IPS-NIHi7 (cell line): ENCODE data around the gene TTC17.
"Not testable (repeated sequence)": the region's sequence is repeated elsewhere in the genome, so short reads cannot be mapped to it uniquely, and the experiment has no call there.

ENCODE experiments used
- DNase-seq: peaks from one replicate; pipeline ENCODE4 v3.0.0; 2012; ENCODE audit warnings: mixed read lengths; ENCODE audit errors: extremely low spot score

The TTC17 gene

GRCh38 chr11:43384393-43384792 lies 25.7 kb downstream of the TTC17 start:
- DNase-seq: no peak

DNA sequence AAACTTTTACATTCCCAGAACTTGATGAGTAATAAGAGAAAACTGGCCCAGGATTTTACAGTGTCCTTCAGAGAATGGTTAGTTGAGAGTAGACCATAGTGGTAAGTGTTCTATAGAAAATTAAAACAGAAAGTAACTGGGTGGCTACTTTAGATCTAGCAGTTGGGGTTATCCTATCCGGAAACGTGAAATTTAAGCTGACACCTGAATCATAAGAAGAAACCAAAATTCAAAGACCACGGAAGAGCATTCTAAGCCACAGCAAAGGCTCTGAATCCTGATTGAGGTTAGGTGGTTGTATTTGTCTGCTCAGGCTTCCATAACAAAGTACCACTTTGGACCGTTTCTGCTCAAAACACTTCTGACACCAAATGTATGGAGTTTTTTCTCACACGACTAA lies 34.0 kb downstream of the TTC17 start:
- no peak for DNase-seq

DNA sequence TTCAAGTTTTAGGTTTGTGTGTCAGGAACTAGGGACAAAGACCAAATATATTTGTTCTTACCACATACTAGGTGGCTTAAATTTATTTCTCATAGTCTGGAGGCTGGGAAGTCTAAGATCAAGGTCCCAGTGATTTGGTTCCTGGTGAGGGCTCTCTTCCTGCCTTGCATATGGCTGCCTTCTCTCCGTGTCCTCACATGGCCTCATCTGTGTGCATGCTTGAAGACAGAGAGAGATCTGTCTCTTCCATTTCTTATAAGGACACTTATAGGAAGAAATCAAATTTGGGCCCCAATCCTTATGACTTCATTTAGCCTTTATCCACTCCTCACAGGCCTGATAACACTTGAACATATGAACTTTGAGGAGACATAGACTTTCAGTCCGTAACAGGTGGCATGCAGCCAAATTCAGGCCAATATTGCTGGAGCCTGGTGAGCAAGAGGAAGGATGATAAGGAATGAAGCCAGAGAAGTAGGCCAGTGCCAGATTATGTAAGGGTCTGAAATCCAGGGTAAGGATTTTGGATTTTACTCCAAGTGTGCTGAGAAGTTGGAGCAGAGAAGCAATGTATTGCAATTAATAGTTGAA lies 35.1 kb downstream of the TTC17 start:
- DNase-seq: no peak

- no peak for DNase-seq
Measured at GRCh38 chr11:43396617-43397016, 37.9 kb downstream of the TTC17 start.

DNA sequence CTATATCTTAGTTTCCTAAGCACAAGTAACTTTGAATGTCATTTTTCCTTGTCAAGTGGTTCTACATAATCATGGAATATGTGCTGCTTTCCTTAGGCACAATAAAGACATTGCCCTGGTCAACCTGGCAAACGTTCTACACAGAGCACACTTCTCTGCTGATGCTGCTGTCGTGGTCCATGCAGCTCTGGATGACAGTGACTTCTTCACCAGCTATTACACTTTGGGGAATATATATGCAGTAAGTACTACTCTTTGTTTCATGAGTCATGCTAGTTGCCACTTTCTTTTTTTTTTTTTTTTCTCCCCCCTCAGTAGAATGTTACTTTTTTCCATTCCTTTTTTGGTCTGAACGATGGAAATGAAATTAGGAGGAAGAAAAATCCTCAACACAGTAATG lies 38.5 kb downstream of the TTC17 start:
- no peak for DNase-seq

GRCh38 chr11:43399983-43400630 lies 41.4 kb downstream of the TTC17 start:
- DNase-seq: no peak

DNA sequence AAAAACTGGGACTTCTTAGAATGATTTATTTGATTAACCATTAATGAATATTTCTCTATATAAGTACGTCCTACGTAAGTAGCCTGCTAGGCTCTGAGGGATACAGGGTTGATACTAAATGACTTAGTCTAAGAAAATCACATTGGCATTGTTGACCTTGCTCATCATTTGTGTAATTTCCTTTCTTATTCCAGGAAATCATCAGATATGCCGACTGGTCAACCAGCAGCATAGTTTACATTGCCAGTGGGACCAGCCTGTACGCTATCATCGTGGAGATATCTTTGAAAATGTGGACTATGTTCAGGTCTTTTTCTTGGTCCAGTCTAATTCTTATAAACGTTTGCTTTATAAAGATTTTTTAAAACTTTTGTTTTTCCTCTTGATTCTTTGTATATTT lies 42.5 kb downstream of the TTC17 start:
- DNase-seq: no peak

DNA sequence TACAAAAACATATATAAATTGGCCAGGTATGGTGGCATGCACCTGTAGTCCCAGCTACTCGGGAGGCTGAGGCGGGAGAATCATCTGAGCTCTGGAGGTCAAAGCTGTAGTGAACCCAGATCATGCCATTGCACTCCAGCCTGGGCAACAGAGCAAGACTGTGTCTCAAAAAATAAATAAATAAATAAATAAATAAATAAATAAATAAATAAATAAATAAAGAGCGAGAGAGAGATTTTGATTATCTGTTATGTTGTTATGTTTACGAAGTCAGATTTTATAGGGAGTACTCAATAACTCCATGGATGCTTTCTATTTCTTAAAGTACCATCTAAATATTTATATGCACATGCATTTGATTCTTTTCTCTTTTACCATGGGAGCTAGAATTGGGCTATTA lies 43.1 kb downstream of the TTC17 start:
- DNase-seq: not testable (repeated sequence)

- DNase-seq: no peak
Measured at GRCh38 chr11:43403357-43404231, 44.9 kb downstream of the TTC17 start.

GRCh38 chr11:43404406-43404805 lies 45.7 kb downstream of the TTC17 start:
- no peak for DNase-seq

- DNase-seq: no peak
Measured at GRCh38 chr11:43404836-43405479, 46.2 kb downstream of the TTC17 start.

GRCh38 chr11:43408277-43408676 lies 49.6 kb downstream of the TTC17 start:
- DNase-seq: no peak

GRCh38 chr11:43410394-43410793 lies 51.7 kb downstream of the TTC17 start:
- no peak for DNase-seq

DNA sequence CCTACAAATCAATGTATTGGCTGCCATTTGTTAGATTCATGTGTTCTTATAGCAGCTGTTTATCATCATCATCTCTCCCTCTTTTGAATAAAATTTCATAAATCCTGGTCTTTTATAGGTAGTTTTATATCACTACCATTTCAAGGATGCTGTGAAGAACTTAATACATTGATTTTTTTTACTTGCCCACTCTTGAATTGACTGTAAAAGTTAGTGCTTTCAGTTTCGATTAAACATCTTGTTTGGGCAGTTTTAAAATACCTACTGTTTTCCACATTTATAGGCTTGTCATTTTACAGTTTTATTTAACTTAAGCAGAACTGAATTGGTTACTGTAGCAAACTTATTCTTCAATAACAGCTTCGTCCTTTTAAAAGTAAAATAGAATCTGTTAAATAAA lies 59.5 kb downstream of the TTC17 start:
- DNase-seq: no peak

- peak; percentile 17 for DNase-seq
Measured at GRCh38 chr11:43419460-43419859, 60.7 kb downstream of the TTC17 start.

- DNase-seq: no peak
Measured at GRCh38 chr11:43427971-43428370, 69.3 kb downstream of the TTC17 start.

- not testable (repeated sequence) for DNase-seq
Measured at GRCh38 chr11:43430916-43431315, 72.2 kb downstream of the TTC17 start.

DNA sequence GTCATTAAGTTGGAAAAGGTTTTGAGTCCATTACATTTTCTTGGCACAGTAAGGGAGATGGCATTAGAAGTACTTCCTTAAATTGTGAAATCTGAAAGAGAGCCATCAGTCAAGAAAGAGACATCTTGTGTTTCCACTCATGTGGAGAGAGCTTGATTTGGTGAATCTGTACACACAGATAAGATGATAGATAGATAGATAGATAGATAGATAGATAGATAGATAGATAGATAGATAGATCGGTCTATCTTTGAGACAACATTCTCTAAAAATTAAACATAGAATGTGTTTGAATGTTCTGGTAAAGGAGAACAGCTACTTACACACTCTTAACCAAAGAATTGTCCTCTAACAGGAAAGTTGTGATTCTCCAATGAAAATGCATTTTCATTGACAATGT lies 76.2 kb downstream of the TTC17 start:
- DNase-seq: no peak

DNA sequence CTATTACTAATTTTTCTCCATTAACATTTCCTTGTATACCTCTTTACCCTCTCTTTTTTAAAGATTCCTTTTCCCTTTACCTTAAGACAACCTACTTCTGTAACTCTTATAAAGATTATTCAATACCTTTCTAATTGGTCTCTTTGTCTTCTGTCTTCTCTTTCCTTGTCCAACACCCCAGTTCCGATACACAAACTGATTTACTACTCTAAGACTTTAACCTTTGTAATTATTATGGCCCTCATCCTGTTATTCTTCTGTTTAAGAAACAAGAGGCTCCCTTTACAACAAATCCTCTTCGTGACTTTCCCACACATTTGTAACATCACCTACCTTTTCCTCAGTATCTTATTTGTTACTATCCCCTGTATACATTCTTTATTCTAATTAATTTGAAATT lies 81.8 kb downstream of the TTC17 start:
- DNase-seq: no peak

DNA sequence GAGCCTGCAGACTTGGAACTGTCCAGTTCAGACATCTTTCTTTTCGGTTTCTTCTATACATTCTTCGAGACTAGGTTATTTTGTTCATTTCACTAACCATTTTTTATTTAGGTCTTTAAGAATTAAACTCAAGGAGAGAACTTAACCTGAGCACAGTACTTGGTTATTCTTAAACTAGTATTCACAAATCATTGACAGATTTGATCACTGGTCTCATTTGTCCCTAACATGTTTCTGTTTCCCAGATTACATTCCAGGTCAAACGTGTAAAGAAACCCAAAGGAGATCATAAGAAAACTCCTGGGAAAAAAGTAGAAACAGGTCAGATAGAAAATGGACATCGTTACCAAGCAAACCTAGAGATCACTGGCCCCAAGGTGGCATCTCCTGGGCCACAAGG lies 85.1 kb downstream of the TTC17 start:
- no peak for DNase-seq

- DNase-seq: no peak
Measured at GRCh38 chr11:43447151-43447550, 88.4 kb downstream of the TTC17 start.

GRCh38 chr11:43458486-43458885 lies 99.8 kb downstream of the TTC17 start:
- no peak for DNase-seq
